Activated CD4-positive, alpha-beta T cell treated with anti-CD3 and anti-CD28 coated beads, Interleukin-2, amount 50 U/mL, for 48 hours (primary cell): Measurements from ENCODE around the gene TRDMT1.

Source experiments
- DNase-seq, 2 experiments: peaks; one replicate each; pipeline ENCODE4 v3.0.0-alpha.2; 2020

TRDMT1 gene, protein sequence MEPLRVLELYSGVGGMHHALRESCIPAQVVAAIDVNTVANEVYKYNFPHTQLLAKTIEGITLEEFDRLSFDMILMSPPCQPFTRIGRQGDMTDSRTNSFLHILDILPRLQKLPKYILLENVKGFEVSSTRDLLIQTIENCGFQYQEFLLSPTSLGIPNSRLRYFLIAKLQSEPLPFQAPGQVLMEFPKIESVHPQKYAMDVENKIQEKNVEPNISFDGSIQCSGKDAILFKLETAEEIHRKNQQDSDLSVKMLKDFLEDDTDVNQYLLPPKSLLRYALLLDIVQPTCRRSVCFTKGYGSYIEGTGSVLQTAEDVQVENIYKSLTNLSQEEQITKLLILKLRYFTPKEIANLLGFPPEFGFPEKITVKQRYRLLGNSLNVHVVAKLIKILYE

GRCh38 chr10:17200912-17201793 is at the start of gene TRDMT1:
Gene TRDMT1 (minus strand): TSS chr10:17201672. CDS start chr10:17201634, 38 bp downstream.
- peak; percentile 79 to 85 for DNase-seq

DNA sequence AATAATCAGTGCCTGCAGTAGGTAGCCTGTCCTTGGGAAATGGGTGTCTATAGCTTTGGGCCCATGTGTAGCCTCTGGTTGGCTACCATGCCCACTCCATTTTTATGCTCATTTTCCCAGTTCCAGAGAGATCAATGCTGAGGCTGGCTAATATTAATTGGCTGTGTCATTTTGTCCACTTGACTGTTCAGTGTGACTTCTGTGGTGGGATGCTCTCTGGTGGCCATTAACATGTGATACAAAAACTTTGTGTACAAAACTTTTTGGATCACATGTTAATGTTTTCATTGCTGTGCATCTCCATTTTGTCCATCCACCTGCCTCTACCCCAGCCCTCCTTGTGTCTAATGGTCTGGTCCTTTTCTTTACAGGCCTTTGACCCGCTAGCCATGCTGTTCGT is 49.3 kb upstream of the TRDMT1 start:
- no peak for DNase-seq

DNA sequence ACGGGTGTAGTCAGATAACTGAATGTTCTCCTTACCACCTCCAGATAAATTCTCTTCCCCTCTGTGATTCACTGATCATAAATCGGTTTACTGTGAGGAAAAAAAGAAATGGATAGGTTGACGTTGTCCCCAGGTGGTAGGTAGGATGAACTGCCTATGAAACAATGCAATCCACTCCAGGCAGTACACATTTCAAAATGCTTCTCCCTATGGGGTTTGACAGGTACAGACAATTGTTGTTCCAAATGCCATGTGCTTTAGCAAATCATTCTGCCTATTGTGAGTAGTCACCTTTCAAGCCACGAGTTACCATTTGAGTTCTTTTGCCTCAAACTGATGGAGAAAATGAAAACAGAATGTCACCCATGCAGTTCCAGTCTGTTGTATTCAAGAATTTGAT is 48.3 kb upstream of the TRDMT1 start:
- no peak for DNase-seq

DNA sequence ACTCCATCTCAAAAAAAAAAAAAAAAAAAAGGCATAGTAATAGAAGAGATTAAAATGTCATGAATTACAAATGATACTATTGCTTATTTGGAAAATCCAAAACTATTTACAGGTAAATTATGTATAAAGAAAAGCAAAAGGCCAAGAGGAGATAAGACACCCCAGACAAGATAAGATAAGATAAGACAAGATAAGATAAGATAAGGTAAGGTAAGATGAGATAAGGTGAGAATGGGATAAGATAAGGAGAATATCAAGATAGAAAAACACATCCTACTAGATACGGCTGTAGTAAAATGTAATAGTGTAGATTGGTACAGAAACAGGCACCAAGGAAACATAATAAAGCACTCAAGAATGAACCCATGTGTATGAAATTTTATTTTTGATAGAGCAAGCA is 47.5 kb upstream of the TRDMT1 start:
- no peak for DNase-seq

GRCh38 chr10:17247210-17247609 is 45.7 kb upstream of the TRDMT1 start:
- DNase-seq: no peak

- no peak for DNase-seq
These were observed 43.4 kb upstream of the TRDMT1 start for GRCh38 chr10:17244700-17245365.

DNA sequence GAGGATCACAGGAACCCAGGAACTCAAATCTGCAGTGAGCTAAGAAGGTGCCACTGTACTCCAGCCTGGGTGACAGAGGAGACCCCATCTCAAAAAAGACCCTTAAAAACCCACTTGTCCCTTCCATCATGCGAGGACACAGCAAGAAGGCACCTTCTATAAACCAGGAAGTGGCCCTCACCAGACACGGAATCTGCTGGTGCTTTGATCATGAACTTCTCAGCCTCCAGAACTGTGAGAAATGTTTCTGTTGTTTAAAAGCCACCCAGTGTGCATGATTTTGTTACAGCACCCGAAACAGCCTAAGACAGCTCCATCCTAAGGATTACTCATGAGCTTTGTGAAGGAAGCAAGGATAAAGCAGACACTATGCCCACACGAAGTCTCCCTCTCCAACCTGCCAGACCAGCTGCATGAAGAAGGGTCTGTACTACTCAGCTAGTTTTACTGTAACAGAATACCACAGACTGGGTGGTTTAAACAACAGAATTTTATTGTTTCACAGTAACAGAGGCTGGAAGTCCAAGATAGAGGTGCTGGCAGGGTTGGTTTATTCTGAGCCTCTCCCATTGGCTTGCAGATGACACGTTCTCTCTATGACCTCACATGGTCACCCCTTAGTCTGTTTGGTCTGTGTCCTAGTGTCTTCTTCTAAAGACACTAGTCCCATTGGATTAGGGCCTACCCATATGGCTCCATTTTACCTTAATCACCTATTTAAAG is 40.3 kb upstream of the TRDMT1 start:
- DNase-seq: no peak

DNA sequence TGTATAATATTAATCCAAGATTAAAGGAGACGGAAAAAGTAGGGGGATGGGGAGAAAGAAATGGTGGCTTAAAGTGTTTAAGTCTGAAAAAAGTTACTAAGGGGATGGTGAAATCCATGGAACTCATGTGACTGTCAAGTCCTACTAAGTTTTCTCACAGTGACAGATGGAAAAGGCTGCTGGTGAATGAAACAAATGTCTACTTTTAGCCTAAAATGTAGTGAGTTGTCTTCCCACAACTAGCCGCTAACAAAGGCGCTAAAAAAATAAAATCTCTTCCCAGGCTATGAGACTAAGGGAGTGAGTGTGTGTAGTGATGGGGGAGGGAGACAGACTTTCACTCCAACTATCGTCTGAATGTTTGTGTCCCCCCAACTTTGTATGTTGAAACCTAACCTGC is 39.1 kb upstream of the TRDMT1 start:
- no peak for DNase-seq

DNA sequence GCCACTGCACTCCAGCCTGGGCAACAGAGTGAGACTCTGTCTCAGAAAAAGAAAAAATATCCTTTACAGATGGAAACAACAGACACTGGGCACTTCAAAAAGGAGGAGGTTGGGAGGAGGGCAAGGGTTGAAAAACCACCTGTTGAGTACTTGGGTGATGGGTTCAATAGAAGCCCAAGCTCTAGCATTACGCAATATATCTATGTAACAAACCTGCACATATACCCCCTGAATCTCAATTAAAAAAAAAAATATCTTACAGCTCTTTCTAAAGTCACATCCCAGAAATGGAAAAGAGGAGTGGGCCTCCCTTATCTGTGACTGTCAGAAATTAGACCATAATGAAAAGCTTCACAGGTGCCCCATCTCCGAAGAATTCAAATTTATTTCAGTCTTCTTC is 38.6 kb upstream of the TRDMT1 start:
- no peak for DNase-seq

- DNase-seq: no peak
These were observed 38.0 kb upstream of the TRDMT1 start for GRCh38 chr10:17239345-17240085.

DNA sequence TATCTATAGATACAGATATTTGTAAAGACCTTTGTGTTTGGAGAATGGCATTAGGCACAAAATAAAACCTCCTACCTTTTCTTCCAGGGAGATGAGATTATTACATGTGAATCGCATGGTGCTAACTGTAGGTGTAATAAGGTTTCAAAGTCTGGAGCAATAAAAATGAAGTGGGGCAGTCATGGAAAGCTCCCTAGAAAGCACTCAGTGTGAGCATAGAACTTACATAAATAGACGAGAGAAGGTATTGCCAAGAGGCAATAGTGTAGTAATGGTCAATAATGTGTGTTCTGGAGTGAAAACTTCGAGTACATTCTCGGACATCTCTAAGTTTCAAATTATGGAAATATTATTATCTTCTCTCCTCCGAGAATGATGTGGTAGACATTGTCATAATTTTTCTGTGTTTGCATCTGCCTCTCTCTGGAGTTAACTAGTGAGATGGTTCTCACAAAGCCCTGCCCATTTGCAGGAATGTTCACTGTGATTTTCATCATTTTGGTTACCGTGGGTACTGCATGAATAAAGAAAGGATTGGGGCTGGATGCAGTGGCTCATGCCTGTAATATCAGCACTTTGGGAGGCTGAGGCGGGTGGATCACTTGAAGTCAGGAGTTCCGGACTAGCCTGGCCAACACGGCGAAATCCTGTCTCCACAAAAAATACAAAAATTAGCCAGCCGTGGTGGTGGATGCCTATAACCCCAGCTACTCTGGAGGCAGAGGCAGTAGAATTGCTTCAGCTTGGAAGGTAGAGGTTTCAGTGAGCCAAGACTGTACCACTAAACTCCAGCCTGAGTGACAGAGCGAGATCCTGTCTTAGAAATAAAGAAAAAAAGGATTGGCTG is 37.2 kb upstream of the TRDMT1 start:
- DNase-seq: no peak

- DNase-seq: no peak
These were observed 36.5 kb upstream of the TRDMT1 start for GRCh38 chr10:17237915-17238444.

DNA sequence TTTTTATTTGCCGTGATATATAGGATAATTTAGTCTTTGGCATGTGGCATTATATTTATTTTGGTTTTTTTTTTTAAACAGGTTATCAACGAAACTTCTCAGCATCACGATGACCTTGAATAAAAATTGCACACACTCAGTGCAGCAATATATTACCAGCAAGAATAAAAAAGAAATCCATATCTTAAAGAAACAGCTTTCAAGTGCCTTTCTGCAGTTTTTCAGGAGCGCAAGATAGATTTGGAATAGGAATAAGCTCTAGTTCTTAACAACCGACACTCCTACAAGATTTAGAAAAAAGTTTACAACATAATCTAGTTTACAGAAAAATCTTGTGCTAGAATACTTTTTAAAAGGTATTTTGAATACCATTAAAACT is 35.7 kb upstream of the TRDMT1 start:
- DNase-seq: no peak

DNA sequence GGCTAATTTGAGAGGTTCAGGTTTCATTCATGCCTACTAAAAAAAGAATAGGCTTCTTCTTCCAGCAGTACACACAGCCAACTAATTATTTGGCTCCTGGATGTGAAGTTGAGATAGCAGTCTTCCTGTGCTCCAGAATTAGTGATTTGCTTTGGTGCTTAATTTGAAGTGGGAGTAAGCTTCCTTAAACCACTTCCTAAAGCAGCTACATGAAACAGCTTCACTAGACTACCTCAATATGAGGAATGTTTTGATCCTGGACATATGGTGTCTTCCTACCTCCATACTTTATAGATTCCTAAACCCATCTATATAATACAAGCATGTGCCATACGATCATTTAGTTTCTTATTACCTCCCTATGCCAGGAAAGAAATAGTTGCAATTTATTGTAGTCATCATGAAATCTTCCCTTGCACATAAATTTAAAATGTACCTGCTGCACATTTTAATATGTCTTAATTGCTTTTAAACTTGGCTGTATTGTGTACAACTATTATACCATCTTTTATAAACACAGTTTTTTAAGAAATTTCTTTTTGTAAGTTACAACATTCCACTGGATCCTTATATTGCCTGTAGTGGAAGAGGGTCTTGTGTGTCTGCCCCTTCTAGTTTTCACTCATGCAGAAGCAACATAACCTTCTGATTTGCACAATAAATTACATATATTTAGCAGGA is 35.1 kb upstream of the TRDMT1 start:
- DNase-seq: no peak

DNA sequence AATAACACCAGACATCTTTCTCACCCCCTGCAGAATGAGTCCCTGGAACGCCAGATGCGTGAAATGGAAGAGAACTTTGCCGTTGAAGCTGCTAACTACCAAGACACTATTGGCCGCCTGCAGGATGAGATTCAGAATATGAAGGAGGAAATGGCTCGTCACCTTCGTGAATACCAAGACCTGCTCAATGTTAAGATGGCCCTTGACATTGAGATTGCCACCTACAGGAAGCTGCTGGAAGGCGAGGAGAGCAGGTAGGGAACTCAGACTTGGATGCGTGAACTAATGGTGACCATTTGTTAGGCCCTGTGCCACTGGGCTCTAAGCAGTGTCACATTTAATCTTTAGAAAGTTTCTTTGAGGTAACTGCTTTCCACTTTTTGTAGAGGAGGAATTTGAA is 33.7 kb upstream of the TRDMT1 start:
- DNase-seq: no peak

GRCh38 chr10:17234431-17234945 is 33.0 kb upstream of the TRDMT1 start:
- no peak for DNase-seq

DNA sequence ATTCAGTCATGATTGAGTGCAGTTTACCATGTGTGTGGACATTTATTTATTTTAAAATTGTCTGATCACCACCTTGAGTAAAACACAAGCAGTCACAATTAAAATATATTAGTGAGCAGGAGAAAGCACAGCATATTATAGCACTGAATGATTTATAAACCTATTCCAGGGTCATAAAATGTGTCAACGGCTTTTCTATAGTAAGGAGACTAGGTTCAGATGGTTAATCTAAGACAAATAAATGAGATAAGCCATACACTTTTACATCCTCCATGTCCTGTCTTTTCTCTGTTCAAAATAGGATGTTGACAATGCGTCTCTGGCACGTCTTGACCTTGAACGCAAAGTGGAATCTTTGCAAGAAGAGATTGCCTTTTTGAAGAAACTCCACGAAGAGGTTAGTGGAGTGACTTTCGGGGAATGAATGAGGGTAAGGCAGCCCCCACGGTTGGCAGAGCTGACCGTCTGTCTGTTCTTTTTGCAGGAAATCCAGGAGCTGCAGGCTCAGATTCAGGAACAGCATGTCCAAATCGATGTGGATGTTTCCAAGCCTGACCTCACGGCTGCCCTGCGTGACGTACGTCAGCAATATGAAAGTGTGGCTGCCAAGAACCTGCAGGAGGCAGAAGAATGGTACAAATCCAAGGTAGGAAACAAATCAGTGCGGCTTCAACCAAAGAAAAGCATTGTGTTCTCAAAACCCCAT is 32.0 kb upstream of the TRDMT1 start:
- no peak for DNase-seq

DNA sequence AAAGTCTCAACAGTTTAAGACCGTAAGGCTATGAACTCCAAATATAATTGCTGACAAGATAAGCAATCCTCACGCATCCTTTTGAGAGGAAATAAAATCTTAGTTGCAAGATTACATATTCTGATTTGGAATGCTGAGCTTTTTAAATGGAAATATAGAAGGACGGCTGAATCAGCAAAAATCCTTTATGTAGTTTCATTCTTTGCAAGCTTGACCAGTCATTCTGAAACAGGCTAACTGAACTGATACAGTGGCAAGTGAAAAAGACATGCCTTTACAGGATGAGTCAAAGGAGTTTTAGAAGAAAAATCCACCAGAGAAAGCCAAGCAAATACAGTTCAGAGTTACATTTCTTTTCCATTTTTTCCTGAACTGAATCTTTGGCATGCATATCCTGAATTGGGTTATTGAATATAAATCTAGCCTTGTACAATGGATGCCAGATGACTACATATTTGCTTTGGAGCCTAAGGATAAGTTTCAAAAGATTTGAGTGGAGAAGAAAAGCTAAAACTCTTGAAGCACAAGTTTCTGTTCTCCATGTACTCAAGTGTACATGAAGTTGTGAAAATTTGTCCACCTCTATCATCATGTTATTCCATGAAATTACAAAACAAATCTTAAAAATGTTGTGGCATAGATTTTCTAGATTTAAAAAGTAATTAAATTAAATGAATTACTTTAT is 30.9 kb upstream of the TRDMT1 start:
- no peak for DNase-seq

GRCh38 chr10:17231788-17232187 is 30.3 kb upstream of the TRDMT1 start:
- no peak for DNase-seq
